OCI-LY7 (cell line): ENCODE results near the gene PALD1. TPM values are rescaled to one million over a fixed set of nuclear protein-coding genes. Genes with fewer than 3 reads are reported as not detected.

Source experiments
- BruUV-seq: library from RNA; stranded (reverse); fragments of 400-500 nt; replicated peaks from 2 replicates; lab custom pipeline; 2021; lab: Mats Ljungman, UMichigan
- CTCF ChIA-PET: fragments of 300-600 bp; sonication (Branson Sonifier 250); formaldehyde crosslinking; loops from one replicate; lab custom pipeline; 2022; ENCODE audit warnings: antibody characterized with exemption; ENCODE audit not compliant: unreplicated experiment; lab: Charles Lee
- POLR2A ChIA-PET: fragments of 300-600 bp; sonication (Branson Sonifier 250); formaldehyde crosslinking; loops from one replicate; lab custom pipeline; 2022; ENCODE audit warnings: antibody characterized with exemption; lab: Charles Lee
- DNase-seq: peaks from one replicate; pipeline ENCODE4 v3.0.0-alpha.2; 2015; ENCODE audit warnings: low spot score
- H2AFZ ChIP-seq: fragments of 200-600 bp; sonication (generic), shearing (Covaris generic); 2 replicates; pipeline ENCODE4 v1.6.1; 2014; ENCODE audit warnings: mild to moderate bottlenecking, antibody characterized with exemption, low read length, moderate library complexity
- H3K27ac ChIP-seq: fragments of 200-600 bp; sonication (generic); 2 replicates; pipeline ENCODE4 v1.5.1; 2014; ENCODE audit warnings: mixed run types, low read depth, mild to moderate bottlenecking, moderate library complexity, low read length, inconsistent platforms; ENCODE audit not compliant: poor library complexity, severe bottlenecking
- H3K36me3 ChIP-seq: fragments of 200-600 bp; sonication (generic); 2 replicates; pipeline ENCODE4 v1.6.1; 2014; ENCODE audit warnings: mild to moderate bottlenecking, antibody characterized with exemption, low read length, moderate library complexity, mixed read lengths; ENCODE audit not compliant: insufficient read depth
- H3K4me1 ChIP-seq: fragments of 200-600 bp; sonication (generic); 2 replicates; pipeline ENCODE4 v1.5.1; 2014; ENCODE audit warnings: mild to moderate bottlenecking, low read length; ENCODE audit not compliant: insufficient read depth, poor library complexity, severe bottlenecking
- H3K4me2 ChIP-seq: fragments of 200-600 bp; sonication (generic); 2 replicates; pipeline ENCODE4 v1.6.1; 2014; ENCODE audit warnings: mild to moderate bottlenecking, low read length
- H3K4me3 ChIP-seq: fragments of 200-600 bp; sonication (generic); 2 replicates; pipeline ENCODE4 v1.5.1; 2014; ENCODE audit warnings: mild to moderate bottlenecking, low read depth, low read length; ENCODE audit not compliant: poor library complexity, severe bottlenecking
- H3K79me2 ChIP-seq: fragments of 200-600 bp; sonication (generic); 2 replicates; pipeline ENCODE4 v1.6.1; 2016; ENCODE audit warnings: low read depth, mild to moderate bottlenecking, low read length, moderate library complexity, mixed read lengths; ENCODE audit not compliant: insufficient read depth
- H3K9me2 ChIP-seq: fragments of 200-600 bp; sonication (generic); 2 replicates; pipeline ENCODE4 v1.6.1; 2016; ENCODE audit warnings: mild to moderate bottlenecking, low read length, mixed read lengths; ENCODE audit not compliant: insufficient read depth
- H3K9me3 ChIP-seq: fragments of 200-600 bp; sonication (generic); 2 replicates; pipeline ENCODE4 v1.6.1; 2014; ENCODE audit warnings: mild to moderate bottlenecking, mixed run types, low read length, mixed read lengths
- H4K20me1 ChIP-seq: fragments of 200-600 bp; sonication (generic); 2 replicates; pipeline ENCODE4 v1.6.1; 2014; ENCODE audit warnings: mild to moderate bottlenecking, antibody characterized with exemption, low read length, moderate library complexity, mixed read lengths; ENCODE audit not compliant: insufficient read depth
- EZH2phosphoT487 ChIP-seq: fragments of 200-600 bp; sonication (generic); IDR thresholded peaks from 2 replicates; pipeline ENCODE4 v1.6.1; 2018; ENCODE audit warnings: low read depth, borderline replicate concordance, mild to moderate bottlenecking, mixed run types, antibody characterized with exemption, low read length, moderate library complexity, mixed read lengths
- intact Hi-C: fragments of 100-400 bp; cut with micrococcal nuclease; formaldehyde crosslinking; loops from one replicate; pipeline ENCODE4 v1.10.0; 2022; ENCODE audit not compliant: unreplicated experiment
- total RNA-seq, 2 experiments: library from RNA; depleted of rRNA in 1 of 2; stranded (reverse); fragments of >200 nt in 1 of 2; shearing (Covaris generic) in 1 of 2; gene quantifications; 2 replicates each; pipeline ENCODE4 v1.2.3, GENCODE V29; 2014 to 2022
- TF ChIP-seq, protein P1 (sequence below): fragments of 200-600 bp; sonication (generic); conservative IDR thresholded peaks from 2 replicates; pipeline ENCODE4 v1.5.1; 2014; ENCODE audit warnings: mild to moderate bottlenecking, antibody characterized with exemption, low read length, moderate library complexity, mixed read lengths

PALD1 gene
- total RNA-seq, 2 experiments from 2014 or later: 52.7 to 66.7 TPM

DNA sequence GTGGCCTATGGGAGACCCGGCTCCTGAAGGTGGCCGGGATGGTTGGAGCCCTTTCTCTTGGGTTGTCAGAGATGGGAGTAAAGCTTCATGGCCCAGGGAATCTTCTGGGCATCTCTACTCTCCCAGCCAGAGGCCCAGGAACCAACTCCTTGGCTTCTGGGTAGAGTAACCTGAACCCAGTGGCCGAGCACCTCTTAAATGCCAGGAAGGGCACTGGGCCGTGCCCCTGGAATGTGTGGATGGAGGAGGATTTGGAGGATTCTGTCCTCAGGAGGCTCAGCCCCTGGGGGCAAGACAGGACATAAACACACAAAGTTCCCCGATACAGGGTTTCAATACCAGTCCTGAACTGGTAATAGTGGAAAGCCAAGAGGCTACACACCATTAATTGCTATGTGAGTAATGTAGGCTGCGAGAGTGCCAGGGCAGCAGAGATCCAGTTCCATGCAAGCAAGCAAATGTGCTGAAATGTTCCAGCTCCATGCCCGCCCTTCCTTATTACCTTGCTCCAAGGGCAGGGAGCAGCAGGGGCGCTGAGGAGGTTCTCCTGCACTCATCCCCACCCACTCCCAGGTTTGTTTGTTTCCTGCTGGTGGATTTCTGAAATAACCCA, 1.2 kb downstream of the PALD1 start:
- no peak overlapping the region for H2AFZ ChIP-seq
- H3K4me1 ChIP-seq: peaks cover 65% of the 10 kb centered on the region
- no peak for TF ChIP-seq EZH2phosphoT487
- TF ChIP-seq, protein P1, sequence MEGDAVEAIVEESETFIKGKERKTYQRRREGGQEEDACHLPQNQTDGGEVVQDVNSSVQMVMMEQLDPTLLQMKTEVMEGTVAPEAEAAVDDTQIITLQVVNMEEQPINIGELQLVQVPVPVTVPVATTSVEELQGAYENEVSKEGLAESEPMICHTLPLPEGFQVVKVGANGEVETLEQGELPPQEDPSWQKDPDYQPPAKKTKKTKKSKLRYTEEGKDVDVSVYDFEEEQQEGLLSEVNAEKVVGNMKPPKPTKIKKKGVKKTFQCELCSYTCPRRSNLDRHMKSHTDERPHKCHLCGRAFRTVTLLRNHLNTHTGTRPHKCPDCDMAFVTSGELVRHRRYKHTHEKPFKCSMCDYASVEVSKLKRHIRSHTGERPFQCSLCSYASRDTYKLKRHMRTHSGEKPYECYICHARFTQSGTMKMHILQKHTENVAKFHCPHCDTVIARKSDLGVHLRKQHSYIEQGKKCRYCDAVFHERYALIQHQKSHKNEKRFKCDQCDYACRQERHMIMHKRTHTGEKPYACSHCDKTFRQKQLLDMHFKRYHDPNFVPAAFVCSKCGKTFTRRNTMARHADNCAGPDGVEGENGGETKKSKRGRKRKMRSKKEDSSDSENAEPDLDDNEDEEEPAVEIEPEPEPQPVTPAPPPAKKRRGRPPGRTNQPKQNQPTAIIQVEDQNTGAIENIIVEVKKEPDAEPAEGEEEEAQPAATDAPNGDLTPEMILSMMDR: peak; percentile 35; the same call in 1 of the 2 replicates
- DNase-seq: no peak
- intact Hi-C loops: loop anchor here (1.0 kb wide), 4 partner anchors 11 to 61 kb away; no protein-coding TSS in a partner anchor
- H4K20me1 ChIP-seq: peaks cover 21% of the 10 kb centered on the region; the same call in 1 of the 2 replicates
- POLR2A ChIA-PET: interaction anchor here (0.5 to 5.8 kb wide), 8 partner anchors 9 to 76 kb away, joined by 3 to 35 read pairs (median 4); no protein-coding TSS in a partner anchor
- peak overlapping the region; percentile 82 for H3K4me2 ChIP-seq
- peak overlapping the region; percentile 74 for H3K27ac ChIP-seq
- peaks cover 50% of the 10 kb centered on the region for H3K36me3 ChIP-seq
- TSS peak; percentile 40 for BruUV-seq
- H3K4me3 ChIP-seq: peak overlapping the region; percentile 95
- H3K9me2 ChIP-seq: no peaks in the 10 kb centered on the region
- H3K79me2 ChIP-seq: peaks cover 58% of the 10 kb centered on the region
- CTCF ChIA-PET: interaction anchor here (0.6 to 1.3 kb wide), 4 partner anchors 19 to 57 kb away, joined by 3 to 4 read pairs (median 4); no protein-coding TSS in a partner anchor
- H3K9me3 ChIP-seq: no peaks in the 10 kb centered on the region

DNA sequence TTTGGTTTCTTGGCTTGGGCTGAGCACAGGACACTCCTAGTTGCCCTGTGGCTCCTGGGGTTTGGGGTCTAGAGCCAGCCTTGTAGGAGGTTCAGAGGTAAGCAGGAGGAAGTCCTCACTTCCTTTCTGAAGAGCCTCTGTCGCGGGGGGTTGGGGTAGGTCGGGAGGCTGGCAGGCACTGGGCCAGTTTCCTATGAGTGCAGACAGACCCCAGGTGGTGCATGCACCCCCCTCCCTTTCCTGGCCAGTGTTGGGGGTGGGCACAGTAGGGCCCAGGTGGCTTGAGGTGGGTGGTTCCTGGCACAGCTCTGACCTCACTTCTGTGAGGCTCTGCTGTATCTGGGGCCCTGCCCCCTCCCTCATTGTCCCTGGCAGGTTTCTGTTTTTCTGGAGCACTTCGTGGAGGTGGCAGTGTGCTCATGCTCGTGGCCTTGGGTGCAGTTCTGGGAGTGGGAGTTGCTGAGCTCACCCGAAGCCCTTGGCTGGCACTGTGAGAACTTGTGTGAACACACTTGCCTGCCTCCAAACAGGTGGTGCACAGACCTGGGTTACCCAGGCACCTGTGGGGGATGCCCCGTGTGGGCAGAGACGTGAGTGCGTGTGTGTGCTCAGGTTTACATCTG, 1.8 kb downstream of the PALD1 start:
- Histone ChIP-seq H3K4me3 (peak overlapping the region; percentile 95), H3K79me2 (peaks cover 63% of the 10 kb centered on the region), H3K4me2 (peak overlapping the region; percentile 82), H3K9me3 (no peaks in the 10 kb centered on the region), H3K4me1 (peaks cover 65% of the 10 kb centered on the region), H3K36me3 (peaks cover 56% of the 10 kb centered on the region), H3K9me2 (no peaks in the 10 kb centered on the region), H4K20me1 (peaks cover 21% of the 10 kb centered on the region; the same call in 1 of the 2 replicates), H3K27ac (peak overlapping the region; percentile 74), H2AFZ (no peak overlapping the region)
- no TSS peak for BruUV-seq
- intact Hi-C loops: loop anchor here (1.0 kb wide), 2 partner anchors 10 to 29 kb away; no protein-coding TSS in a partner anchor
- POLR2A ChIA-PET: interaction anchor here (0.5 to 5.8 kb wide), 7 partner anchors 9 to 36 kb away, joined by 3 to 35 read pairs (median 5); no protein-coding TSS in a partner anchor
- peak; percentile 86 for DNase-seq
- TF ChIP-seq, protein P1: no peak
- no peak for TF ChIP-seq EZH2phosphoT487
- CTCF ChIA-PET: interaction anchor here (0.6 to 1.1 kb wide), 4 partner anchors 13 to 895 kb away, joined by 3 to 4 read pairs (median 4); no protein-coding TSS in a partner anchor
